Dendritic cell treated with granulocyte-macrophage colony-stimulating factor and Interleukin-4, amounts not matched to agents 40 ng/mL and 50 ng/mL, for 4 days (primary cell): ENCODE measurements around the gene BBX.
"Not testable (repeated sequence)": the region's sequence is repeated elsewhere in the genome, so short reads cannot be mapped to it uniquely, and the experiment has no call there.

ENCODE experiments used
- H3K27ac Mint-ChIP-seq: one replicate; pipeline ENCODE4 v1.8.0; 2022; ENCODE audit warnings: mild to moderate bottlenecking, mixed read lengths
- H3K27me3 Mint-ChIP-seq: one replicate; pipeline ENCODE4 v1.8.0; 2022; ENCODE audit warnings: mild to moderate bottlenecking, mixed read lengths
- H3K36me3 Mint-ChIP-seq: one replicate; pipeline ENCODE4 v1.8.0; 2022; ENCODE audit warnings: low read depth, mixed read lengths
- H3K4me1 Mint-ChIP-seq: one replicate; pipeline ENCODE4 v1.8.0; 2022; ENCODE audit warnings: low read depth, mixed read lengths
- H3K4me3 Mint-ChIP-seq: one replicate; pipeline ENCODE4 v1.8.0; 2022; ENCODE audit warnings: mild to moderate bottlenecking, moderate library complexity, mixed read lengths
- H3K9me3 Mint-ChIP-seq: one replicate; pipeline ENCODE4 v1.8.0; 2022; ENCODE audit warnings: mixed read lengths
- intact Hi-C: fragments of 100-400 bp; cut with micrococcal nuclease; formaldehyde crosslinking; loops from one replicate; pipeline ENCODE4 v1.15.0; 2022

BBX gene

DNA sequence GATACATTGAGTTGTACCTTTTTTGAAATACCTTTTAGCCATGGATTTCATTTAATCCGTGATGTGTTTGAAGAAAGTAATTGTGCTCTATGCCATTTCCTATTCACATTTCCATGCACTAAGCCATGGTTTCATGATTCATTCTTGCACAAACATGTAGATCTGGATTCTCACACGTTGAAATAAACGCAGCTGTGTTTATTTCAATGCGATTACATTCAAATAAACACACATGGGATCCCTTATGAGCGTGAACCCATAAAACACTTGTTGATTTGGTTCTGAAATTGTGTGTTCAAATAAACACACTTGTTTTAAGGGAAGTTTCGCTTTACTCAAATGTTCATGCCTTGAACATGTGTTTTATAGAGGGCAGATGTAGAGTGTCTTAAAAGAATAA lies 39.2 kb downstream of the BBX start:
- no peaks in the 10 kb centered on the region for H3K4me1 Mint-ChIP-seq
- H3K9me3 Mint-ChIP-seq = no peaks in the 10 kb centered on the region
- H3K4me3 Mint-ChIP-seq = no peak overlapping the region
- no peaks in the 10 kb centered on the region for H3K27me3 Mint-ChIP-seq
- H3K36me3 Mint-ChIP-seq = no peaks in the 10 kb centered on the region
- H3K27ac Mint-ChIP-seq = no peak overlapping the region
- intact Hi-C loops = no loop called here

DNA sequence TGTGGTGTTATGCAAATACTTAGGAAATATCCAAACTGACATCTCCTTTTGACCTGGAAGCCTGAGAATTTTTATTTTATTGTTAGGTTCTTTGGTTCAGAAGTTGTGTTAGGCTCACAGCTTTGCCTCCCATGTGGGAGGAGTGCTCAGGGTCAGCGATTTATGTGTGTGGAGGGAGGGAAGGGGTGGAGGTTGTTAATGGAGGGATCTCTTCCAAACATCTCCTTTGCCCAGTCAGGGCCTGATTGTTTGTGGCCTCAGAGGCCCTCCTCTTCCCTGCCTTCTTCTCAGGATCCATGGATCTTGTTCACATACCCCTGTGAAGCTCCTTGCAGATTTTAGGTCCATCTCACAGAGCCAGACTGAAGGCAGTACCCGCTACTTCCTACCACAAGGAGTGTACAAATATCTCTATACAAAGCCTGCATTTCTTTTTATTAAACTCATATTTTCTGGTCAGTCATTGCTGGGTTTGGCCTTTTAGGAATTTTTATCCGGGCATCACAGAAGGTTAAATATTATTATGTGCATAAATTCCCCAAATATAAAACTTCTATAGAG lies 40.3 kb downstream of the BBX start:
- intact Hi-C loops = no loop called here
- H3K27ac Mint-ChIP-seq = no peak overlapping the region
- H3K36me3 Mint-ChIP-seq = no peaks in the 10 kb centered on the region
- H3K27me3 Mint-ChIP-seq = no peaks in the 10 kb centered on the region
- H3K9me3 Mint-ChIP-seq = no peaks in the 10 kb centered on the region
- H3K4me1 Mint-ChIP-seq = no peaks in the 10 kb centered on the region
- H3K4me3 Mint-ChIP-seq = no peak overlapping the region

DNA sequence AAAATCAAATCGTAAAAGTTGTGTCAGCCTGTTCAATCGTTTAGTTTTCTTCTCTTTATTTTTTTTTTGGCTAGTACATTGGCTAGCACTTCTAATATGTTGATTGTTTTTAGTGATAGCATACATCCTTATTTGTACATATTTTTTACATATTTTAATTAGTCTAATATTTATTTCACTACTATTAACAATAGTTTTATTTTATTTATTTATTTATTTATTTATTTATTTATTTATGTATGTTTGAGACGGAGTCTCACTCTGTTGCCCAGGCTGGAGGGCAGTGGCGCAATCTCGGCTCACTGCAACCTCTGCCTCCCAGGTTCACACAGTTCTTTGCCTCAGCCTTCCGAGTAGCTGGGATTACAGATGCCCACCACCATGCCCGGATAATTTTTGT lies 42.5 kb downstream of the BBX start:
- intact Hi-C loops, H3K36me3 Mint-ChIP-seq, H3K4me1 Mint-ChIP-seq, H3K9me3 Mint-ChIP-seq, H3K27me3 Mint-ChIP-seq, H3K27ac Mint-ChIP-seq, H3K4me3 Mint-ChIP-seq: not testable (repeated sequence)

DNA sequence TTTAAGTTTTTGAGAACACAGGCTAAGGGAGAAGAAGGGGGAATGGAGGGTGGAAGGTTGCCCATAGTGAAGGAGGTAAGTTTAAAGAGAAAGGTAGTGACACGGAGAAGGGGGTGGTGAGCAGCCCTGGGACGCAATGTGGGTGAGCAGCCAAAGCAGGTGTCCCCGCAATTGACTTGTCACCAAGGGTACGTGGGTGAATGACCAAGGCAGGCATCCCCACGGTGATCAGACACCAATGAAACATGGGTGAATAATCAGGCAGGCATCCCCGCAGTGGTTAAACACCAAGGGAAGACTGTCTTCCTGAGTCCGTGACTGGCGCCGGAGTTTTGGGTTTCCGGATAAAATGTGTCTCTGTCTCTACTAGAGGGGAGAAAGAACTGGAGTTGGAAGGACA lies 48.3 kb downstream of the BBX start:
- H3K4me3 Mint-ChIP-seq, H3K27me3 Mint-ChIP-seq, H3K9me3 Mint-ChIP-seq, H3K4me1 Mint-ChIP-seq, H3K36me3 Mint-ChIP-seq, H3K27ac Mint-ChIP-seq: not testable (repeated sequence)
- intact Hi-C loops = loop anchor here (5.0 kb wide), 1 partner anchor 101 kb away; no protein-coding TSS in a partner anchor

DNA sequence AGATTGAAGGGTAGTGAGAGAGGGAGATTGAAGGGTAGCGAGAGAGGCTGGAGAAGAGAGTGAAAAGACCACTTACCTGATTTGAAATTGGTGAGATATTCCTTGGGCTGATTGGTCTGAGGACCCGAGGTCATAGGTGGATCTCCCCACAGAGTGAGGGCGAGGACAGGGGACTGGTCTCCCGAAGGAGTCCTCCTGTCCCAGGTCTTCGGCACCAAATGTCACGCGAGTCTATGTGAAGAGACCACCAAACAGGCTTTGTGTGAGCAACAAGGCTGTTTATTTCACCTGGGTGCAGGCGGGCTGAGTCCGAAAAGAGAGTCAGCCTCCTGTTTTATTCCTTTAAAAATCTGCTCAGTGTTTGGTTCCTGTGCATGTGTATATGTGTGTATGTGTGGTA lies 48.7 kb downstream of the BBX start:
- H3K27ac Mint-ChIP-seq, H3K9me3 Mint-ChIP-seq, H3K4me1 Mint-ChIP-seq, H3K4me3 Mint-ChIP-seq, H3K27me3 Mint-ChIP-seq, H3K36me3 Mint-ChIP-seq: not testable (repeated sequence)
- intact Hi-C loops = loop anchor here (5.0 kb wide), 1 partner anchor 101 kb away; no protein-coding TSS in a partner anchor

DNA sequence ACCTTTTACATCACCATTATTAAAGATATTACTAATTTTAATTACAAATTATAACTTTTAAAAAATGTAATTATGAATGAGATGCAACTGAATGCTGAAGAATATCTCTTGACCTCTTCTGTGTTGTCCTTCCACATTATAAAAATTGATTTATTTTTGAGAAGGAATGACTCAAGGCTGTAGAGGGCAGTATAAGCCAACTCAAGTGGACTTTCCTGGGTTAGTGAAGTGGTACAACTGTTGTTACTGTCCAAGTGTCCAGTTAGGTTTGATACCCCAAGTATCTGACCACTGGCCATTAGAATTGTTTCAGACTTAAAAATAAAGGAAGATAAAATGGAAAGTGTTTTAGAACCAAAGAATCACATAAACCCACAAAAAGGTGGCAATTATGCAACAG lies 51.9 kb downstream of the BBX start:
- Mint-ChIP-seq H3K4me3 (no peak overlapping the region), H3K4me1 (peaks cover 11% of the 10 kb centered on the region), H3K36me3 (peaks cover 5% of the 10 kb centered on the region), H3K27ac (no peak overlapping the region), H3K9me3 (no peaks in the 10 kb centered on the region), H3K27me3 (no peaks in the 10 kb centered on the region)
- intact Hi-C loops = loop anchor here (2.0 to 5.0 kb wide), 3 partner anchors 98 to 273 kb away; no protein-coding TSS in a partner anchor

DNA sequence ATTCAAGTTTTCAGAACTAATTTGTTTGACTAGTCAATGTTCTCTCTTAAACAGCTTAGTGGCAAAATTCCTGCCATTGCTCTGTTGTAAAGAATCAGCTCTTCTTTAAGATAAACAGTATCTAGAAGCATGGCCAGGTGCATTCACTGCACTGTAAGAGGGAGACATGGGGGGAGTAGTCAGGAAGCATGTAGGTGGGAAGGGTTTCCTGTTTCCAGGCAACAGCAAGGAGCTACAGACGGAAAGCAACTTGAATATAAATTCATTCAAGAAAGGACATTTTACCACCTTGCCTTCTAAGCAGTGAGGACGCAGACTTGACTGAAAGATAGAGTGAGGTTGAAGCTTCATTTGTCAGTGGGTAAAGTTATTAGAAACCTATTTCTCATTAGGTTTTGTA lies 55.3 kb downstream of the BBX start:
- Mint-ChIP-seq H3K27me3 (no peaks in the 10 kb centered on the region), H3K9me3 (no peaks in the 10 kb centered on the region), H3K4me3 (no peak overlapping the region), H3K27ac (no peak overlapping the region), H3K4me1 (peaks cover 11% of the 10 kb centered on the region), H3K36me3 (peaks cover 5% of the 10 kb centered on the region)
- intact Hi-C loops = loop anchor here (5.0 kb wide), 1 partner anchor 269 kb away; no protein-coding TSS in a partner anchor

DNA sequence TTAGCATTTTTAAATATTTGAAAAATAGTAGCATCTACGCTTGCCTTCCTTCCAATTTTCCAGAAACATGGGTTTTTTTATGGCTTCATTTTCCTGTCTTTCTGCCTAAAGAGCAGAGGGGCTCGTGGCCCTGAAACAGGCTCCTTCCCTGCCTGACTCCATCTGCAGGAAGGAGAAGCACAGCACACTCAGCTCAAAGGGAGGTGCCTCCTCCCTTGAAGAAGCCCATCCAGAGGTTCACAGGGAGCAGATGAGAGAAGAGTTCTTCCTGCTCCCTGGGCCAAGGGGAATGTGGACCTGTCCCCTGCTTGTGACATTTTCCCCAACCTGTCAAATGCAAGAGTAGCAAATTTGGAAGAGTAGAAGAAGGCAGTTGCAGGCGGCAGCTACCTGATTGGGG lies 55.8 kb downstream of the BBX start:
- no peaks in the 10 kb centered on the region for H3K27me3 Mint-ChIP-seq
- no peak overlapping the region for H3K27ac Mint-ChIP-seq
- H3K4me1 Mint-ChIP-seq = peaks cover 11% of the 10 kb centered on the region
- H3K36me3 Mint-ChIP-seq = peaks cover 5% of the 10 kb centered on the region
- intact Hi-C loops = loop anchor here (5.0 kb wide), 1 partner anchor 269 kb away; no protein-coding TSS in a partner anchor
- no peak overlapping the region for H3K4me3 Mint-ChIP-seq
- no peaks in the 10 kb centered on the region for H3K9me3 Mint-ChIP-seq

DNA sequence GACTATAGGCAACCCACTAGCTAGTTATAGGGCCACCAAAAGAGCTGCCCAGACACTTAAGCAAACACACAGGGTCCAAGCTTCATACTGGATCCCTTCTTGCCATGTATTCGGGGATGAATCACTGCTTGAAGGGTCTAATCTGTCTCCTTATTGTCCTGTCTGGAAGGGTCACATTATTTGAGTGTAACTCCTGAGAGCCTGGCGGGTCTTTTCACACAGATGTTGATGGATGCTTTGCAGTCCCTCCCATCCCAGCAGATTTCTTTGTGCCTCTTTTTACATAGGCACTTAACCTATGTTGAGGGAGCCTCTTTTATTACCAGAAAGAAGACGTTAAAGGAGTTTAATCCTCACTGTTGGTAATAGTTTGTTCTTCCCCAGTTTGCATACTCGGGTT lies 56.6 kb downstream of the BBX start:
- H3K27ac Mint-ChIP-seq = no peak overlapping the region
- intact Hi-C loops = loop anchor here (5.0 kb wide), 1 partner anchor 268 kb away; no protein-coding TSS in a partner anchor

DNA sequence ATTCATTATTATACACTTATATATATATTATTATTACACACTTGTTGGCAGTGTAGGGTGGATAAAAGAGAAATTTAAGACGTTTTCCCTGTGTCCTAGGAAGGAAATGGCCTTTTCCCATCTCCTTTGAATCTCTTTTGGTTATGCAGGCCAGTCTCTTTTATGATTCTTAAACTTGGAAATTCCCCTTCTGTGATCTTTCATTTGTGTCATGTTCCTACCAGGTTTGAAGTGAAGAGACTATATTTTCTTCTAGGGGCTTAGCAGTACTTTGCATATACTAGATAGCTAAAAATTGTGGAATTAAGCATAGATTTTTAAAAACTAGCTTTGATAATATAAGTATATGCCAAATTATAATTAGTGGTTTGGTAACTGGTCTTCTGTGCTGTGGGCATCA lies 58.5 kb downstream of the BBX start:
- H3K36me3 Mint-ChIP-seq = peaks cover 5% of the 10 kb centered on the region
- intact Hi-C loops = no loop called here
- H3K4me1 Mint-ChIP-seq = peaks cover 11% of the 10 kb centered on the region
- H3K4me3 Mint-ChIP-seq = no peak overlapping the region
- H3K9me3 Mint-ChIP-seq = no peaks in the 10 kb centered on the region
- H3K27ac Mint-ChIP-seq = no peak overlapping the region
- no peaks in the 10 kb centered on the region for H3K27me3 Mint-ChIP-seq

More for the DNA sequence above, 56.6 kb downstream of the BBX start:
- Mint-ChIP-seq H3K4me3 (no peak overlapping the region), H3K27me3 (no peaks in the 10 kb centered on the region), H3K4me1 (peaks cover 11% of the 10 kb centered on the region), H3K9me3 (no peaks in the 10 kb centered on the region), H3K36me3 (peaks cover 5% of the 10 kb centered on the region)

DNA sequence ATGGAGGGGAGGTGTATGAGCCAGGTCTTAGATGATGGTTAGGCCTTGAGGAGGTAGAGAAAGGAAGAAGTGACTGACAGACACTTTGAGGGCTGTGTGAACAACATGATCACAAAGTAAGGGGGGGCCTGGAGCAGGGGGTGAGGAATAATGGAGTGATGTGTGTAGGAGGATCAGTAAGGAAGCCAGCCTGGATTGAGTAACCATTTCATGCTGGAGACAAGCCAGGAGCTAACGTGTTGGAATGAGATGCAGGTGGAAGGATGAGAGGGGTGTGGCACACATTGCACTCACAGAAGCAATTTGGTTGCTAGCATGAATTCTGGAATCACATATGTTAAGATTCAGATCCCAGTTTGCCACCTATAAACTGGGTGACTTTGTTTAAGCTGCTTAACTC lies 65.5 kb downstream of the BBX start:
- intact Hi-C loops = no loop called here
- no peaks in the 10 kb centered on the region for H3K9me3 Mint-ChIP-seq
- no peaks in the 10 kb centered on the region for H3K27me3 Mint-ChIP-seq
- H3K4me1 Mint-ChIP-seq = peaks cover 12% of the 10 kb centered on the region
- no peak overlapping the region for H3K27ac Mint-ChIP-seq
- no peaks in the 10 kb centered on the region for H3K36me3 Mint-ChIP-seq
- H3K4me3 Mint-ChIP-seq = no peak overlapping the region

DNA sequence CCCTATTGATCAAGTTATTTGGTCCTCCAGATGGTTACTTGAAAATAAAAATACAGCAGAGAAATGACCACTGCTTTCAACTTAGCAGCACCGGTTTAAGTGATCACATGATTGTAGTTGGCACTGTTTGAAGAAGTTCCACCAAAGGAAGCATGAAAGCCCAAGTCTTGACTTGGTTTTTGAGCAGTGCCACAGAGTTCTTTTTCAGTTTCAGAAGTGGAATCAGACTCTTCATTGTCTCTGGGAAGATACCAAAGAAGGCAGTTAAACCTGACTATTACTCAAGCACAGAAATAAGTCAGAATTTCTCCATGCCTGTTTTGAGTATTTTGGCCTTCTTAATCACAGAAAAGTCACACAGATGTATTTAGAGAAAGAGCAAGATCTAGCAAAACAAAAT lies 66.7 kb downstream of the BBX start:
- Mint-ChIP-seq H3K36me3 (no peaks in the 10 kb centered on the region), H3K27me3 (no peaks in the 10 kb centered on the region), H3K4me3 (no peak overlapping the region), H3K4me1 (peaks cover 12% of the 10 kb centered on the region), H3K27ac (no peak overlapping the region), H3K9me3 (no peaks in the 10 kb centered on the region)
- intact Hi-C loops = no loop called here

DNA sequence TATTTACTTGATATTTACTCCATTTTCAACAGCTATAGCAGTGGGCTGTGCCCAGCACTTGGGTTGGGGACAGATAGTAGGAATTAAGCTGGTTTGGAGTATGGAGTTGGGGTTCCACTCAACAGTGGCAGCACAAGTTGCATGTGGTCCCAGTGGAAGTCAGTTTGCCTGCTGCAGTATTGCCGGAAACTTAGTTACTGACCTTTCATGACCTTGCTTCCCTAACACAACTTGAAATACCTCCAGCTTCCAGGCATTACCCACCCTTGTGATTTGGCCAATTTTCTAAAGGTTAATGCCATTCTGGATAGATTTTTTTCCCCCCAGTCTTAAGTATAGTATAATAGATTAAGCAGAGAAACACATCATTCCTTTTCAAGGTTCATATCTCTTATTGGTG lies 68.0 kb downstream of the BBX start:
- intact Hi-C loops = no loop called here
- Mint-ChIP-seq H3K4me1 (peaks cover 12% of the 10 kb centered on the region), H3K36me3 (no peaks in the 10 kb centered on the region), H3K4me3 (no peak overlapping the region), H3K27me3 (no peaks in the 10 kb centered on the region), H3K27ac (no peak overlapping the region), H3K9me3 (no peaks in the 10 kb centered on the region)

DNA sequence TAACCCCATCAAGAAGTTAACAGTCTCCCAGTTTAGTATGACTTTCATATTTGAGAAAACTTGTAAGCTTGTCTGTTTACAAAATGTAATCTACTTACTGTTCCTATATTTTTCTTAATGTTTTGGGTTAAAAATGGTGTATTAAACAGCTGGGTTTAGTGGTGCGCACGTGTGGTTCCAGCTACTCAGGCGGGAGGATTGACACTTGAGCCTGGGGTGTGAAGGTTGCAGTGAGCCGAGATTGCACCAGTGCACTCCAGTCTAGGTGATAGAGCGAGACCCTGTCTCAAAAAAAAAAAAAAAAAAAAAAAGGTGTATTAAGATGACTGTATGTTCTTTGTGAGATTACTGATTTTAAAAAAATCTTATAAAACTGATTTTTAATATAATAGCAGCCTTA lies 69.3 kb downstream of the BBX start:
- Mint-ChIP-seq H3K4me1 (peaks cover 12% of the 10 kb centered on the region), H3K27me3 (no peaks in the 10 kb centered on the region), H3K4me3 (no peak overlapping the region), H3K27ac (no peak overlapping the region), H3K36me3 (no peaks in the 10 kb centered on the region), H3K9me3 (no peaks in the 10 kb centered on the region)
- intact Hi-C loops = no loop called here

DNA sequence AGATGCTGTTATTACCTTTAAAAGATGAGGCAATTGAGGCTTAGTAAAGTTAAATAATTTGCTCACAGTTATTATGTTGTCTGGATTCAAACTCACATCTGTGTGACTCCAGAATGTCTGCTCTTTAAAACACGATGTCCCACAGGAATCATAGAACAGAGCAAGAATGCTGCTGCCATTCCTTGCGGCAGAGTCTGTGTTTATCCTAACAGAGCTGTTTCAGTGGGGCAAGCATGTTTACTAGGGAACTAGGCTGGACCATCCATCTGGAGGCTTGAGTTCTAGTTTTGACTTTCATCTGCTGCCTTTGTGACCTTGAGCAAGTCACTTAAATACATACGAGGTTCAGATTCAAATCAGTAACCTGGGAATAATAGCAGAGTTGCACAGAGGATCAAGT lies 72.1 kb downstream of the BBX start:
- Mint-ChIP-seq H3K27ac (no peak overlapping the region), H3K9me3 (no peaks in the 10 kb centered on the region), H3K36me3 (no peaks in the 10 kb centered on the region), H3K27me3 (no peaks in the 10 kb centered on the region), H3K4me3 (no peak overlapping the region), H3K4me1 (peaks cover 19% of the 10 kb centered on the region)
- intact Hi-C loops = loop anchor here (5.0 kb wide), 1 partner anchor 37 kb away; no protein-coding TSS in a partner anchor
